ENCODE data around the gene HEPACAM2.

Gene HEPACAM2

GRCh38 chr7:93239824-93240223, 13.6 kb upstream of the HEPACAM2 start:
- no peak for TF ChIP-seq SPI1 (IDR thresholded peaks at IDR 0.05; ENCODE audit: borderline replicate concordance, low read depth)
- no peak for TF ChIP-seq GABPA (IDR thresholded peaks at IDR 0.05; ENCODE audit: low read depth)
- TF ChIP-seq POLR2AphosphoS5 (IDR thresholded peaks at IDR 0.05; ENCODE audit: low read depth), result no peak
- TF ChIP-seq REST (IDR thresholded peaks at IDR 0.05; ENCODE audit: insufficient replicate concordance, low read depth), result no peak
- no peak for TF ChIP-seq CTCF (IDR thresholded peaks at IDR 0.05; ENCODE audit: insufficient read depth, low read length)
- H3K4me3 ChIP-seq (replicated peaks; ENCODE audit: insufficient read depth, low read length), result no peak overlapping the region
- no peak overlapping the region for H3K27ac ChIP-seq (replicated peaks)
- DNase-seq (ENCODE audit: low read depth in 1 of 2, low spot score in 1 of 2), result no peak
- H3K27me3 ChIP-seq (ENCODE audit: insufficient read depth, poor library complexity, severe bottlenecking), result no peaks in the 10 kb centered on the region

- H3K4me3 ChIP-seq (replicated peaks; ENCODE audit: insufficient read depth, low read length), result no peak overlapping the region
- no peak overlapping the region for H3K27ac ChIP-seq (replicated peaks)
- DNase-seq (ENCODE audit: low read depth in 1 of 2, low spot score in 1 of 2), result no peak
- H3K27me3 ChIP-seq (ENCODE audit: insufficient read depth, poor library complexity, severe bottlenecking), result no peaks in the 10 kb centered on the region
- no peak for TF ChIP-seq REST (IDR thresholded peaks at IDR 0.05; ENCODE audit: insufficient replicate concordance, low read depth)
- TF ChIP-seq GABPA (IDR thresholded peaks at IDR 0.05; ENCODE audit: low read depth), result no peak
- TF ChIP-seq POLR2AphosphoS5 (IDR thresholded peaks at IDR 0.05; ENCODE audit: low read depth), result no peak
- no peak for TF ChIP-seq CTCF (IDR thresholded peaks at IDR 0.05; ENCODE audit: insufficient read depth, low read length)
- TF ChIP-seq SPI1 (IDR thresholded peaks at IDR 0.05; ENCODE audit: borderline replicate concordance, low read depth), result no peak
These were observed 12.5 kb upstream of the HEPACAM2 start for GRCh38 chr7:93238748-93239147.

GRCh38 chr7:93238131-93238530, 11.9 kb upstream of the HEPACAM2 start:
- H3K27me3 ChIP-seq (ENCODE audit: insufficient read depth, poor library complexity, severe bottlenecking), result no peaks in the 10 kb centered on the region
- TF ChIP-seq SPI1 (IDR thresholded peaks at IDR 0.05; ENCODE audit: borderline replicate concordance, low read depth) (no peak), CTCF (IDR thresholded peaks at IDR 0.05; ENCODE audit: insufficient read depth, low read length) (no peak), REST (IDR thresholded peaks at IDR 0.05; ENCODE audit: insufficient replicate concordance, low read depth) (no peak), POLR2AphosphoS5 (IDR thresholded peaks at IDR 0.05; ENCODE audit: low read depth) (no peak), GABPA (IDR thresholded peaks at IDR 0.05; ENCODE audit: low read depth) (no peak)
- DNase-seq (ENCODE audit: low read depth in 1 of 2, low spot score in 1 of 2), result no peak
- no peak overlapping the region for H3K4me3 ChIP-seq (replicated peaks; ENCODE audit: insufficient read depth, low read length)
- no peak overlapping the region for H3K27ac ChIP-seq (replicated peaks)

Measured in HL-60 (cell line).